ENCODE results near the gene TPD52L2.
A peak's percentile ranks its signal among the peaks of the same experiment; 100 is the strongest.
"Not testable (repeated sequence)": the region's sequence is repeated elsewhere in the genome, so short reads cannot be mapped to it uniquely, and the experiment has no call there.

TPD52L2 gene

DNA sequence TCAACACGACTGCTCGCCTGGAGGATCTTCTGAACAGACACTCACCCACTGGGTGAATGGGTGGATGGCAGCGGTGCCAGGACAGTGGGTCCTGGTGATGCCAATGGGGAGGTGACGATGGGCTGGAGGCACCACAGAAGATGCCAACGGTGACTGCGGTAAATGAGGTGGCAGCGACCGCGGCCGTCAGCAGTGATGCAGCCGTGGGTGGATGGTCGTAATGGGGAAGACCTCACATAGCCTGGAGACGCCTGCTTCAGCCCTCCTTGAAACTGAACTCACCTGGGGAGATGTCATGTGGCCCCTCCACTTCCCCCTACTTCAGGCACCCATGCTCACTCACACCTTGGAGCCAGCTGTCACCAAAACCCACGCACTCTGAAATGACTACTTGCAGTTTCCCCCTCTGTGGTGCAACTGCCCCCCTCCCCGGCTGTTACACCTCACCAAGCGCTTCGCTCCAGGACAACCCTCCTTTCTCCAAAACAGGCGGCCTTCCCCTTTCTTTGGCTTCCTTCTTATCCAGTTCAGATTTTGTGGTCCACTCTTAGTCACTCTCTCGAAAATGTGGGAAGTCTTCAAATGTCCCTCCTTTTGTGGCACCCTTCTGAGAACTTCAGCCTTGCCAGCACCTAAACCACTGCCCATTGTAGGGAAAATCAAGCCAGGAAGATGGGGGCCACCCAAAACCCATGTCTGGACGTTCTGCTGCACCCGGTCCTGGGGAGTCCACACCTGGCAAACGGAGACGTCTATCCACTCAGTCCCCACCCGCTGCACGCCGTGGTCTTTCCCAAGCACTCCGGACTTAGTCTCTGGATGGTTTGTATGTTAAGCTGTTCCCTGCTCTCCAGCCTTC is 14.2 kb upstream of the TPD52L2 start:
- no peak overlapping the region for H3K4me3 ChIP-seq (replicated peaks; ENCODE audit: low read depth, low read length)
- peak; percentile 76 for DNase-seq (ENCODE audit: extremely low read depth, insufficient read length)
- peaks cover 3% of the 10 kb centered on the region for H3K27me3 ChIP-seq (replicated peaks; ENCODE audit: control insufficient read depth, insufficient read depth, low read length)
- no peaks in the 10 kb centered on the region for H3K36me3 ChIP-seq (ENCODE audit: control insufficient read depth, insufficient read depth, low read length)
- TF ChIP-seq, protein P1, sequence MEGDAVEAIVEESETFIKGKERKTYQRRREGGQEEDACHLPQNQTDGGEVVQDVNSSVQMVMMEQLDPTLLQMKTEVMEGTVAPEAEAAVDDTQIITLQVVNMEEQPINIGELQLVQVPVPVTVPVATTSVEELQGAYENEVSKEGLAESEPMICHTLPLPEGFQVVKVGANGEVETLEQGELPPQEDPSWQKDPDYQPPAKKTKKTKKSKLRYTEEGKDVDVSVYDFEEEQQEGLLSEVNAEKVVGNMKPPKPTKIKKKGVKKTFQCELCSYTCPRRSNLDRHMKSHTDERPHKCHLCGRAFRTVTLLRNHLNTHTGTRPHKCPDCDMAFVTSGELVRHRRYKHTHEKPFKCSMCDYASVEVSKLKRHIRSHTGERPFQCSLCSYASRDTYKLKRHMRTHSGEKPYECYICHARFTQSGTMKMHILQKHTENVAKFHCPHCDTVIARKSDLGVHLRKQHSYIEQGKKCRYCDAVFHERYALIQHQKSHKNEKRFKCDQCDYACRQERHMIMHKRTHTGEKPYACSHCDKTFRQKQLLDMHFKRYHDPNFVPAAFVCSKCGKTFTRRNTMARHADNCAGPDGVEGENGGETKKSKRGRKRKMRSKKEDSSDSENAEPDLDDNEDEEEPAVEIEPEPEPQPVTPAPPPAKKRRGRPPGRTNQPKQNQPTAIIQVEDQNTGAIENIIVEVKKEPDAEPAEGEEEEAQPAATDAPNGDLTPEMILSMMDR (IDR thresholded peaks at IDR 0.05; ENCODE audit: insufficient read depth, low read length, poor library complexity, severe bottlenecking), result no peak

DNA sequence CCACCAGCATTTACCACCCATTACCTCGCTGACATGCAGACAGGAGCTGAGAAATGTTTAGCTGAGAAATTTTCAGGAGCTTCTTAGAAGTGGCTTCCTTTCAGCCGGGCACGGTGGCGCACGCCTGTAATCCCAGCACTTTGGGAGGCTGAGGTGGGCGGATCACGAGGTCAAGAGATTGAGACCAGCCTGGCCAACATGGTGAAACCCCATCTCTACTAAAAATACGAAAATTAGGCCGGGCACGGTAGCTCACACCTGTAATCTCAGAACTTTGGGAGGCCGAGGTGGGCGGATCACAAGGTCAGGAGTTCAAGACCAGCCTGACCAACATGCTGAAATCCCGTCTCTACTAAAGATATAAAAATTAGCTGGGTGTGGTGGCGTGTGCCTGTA is 13.5 kb upstream of the TPD52L2 start:
- H3K36me3 ChIP-seq (ENCODE audit: control insufficient read depth, insufficient read depth, low read length); H3K27me3 ChIP-seq (replicated peaks; ENCODE audit: control insufficient read depth, insufficient read depth, low read length); H3K4me3 ChIP-seq (replicated peaks; ENCODE audit: low read depth, low read length); DNase-seq (ENCODE audit: extremely low read depth, insufficient read length): not testable (repeated sequence)

DNA sequence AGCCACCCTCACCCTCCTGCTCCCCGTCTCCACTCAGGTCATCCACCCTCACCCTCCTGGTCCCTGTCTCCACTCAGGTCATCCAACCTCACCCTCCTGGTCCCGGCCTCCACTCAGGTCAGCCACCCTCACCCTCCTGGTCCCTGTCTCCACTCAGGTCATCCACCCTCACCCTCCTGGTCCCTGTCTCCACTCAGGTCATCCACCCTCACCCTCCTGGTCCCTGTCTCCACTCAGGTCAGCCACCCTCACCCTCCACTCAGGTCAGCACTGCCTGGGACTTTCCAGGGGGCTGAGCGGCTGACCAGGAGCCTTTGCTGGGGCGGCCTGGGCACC is 11.4 kb upstream of the TPD52L2 start:
- H3K4me3 ChIP-seq (replicated peaks; ENCODE audit: low read depth, low read length); H3K27me3 ChIP-seq (replicated peaks; ENCODE audit: control insufficient read depth, insufficient read depth, low read length); DNase-seq (ENCODE audit: extremely low read depth, insufficient read length); H3K36me3 ChIP-seq (ENCODE audit: control insufficient read depth, insufficient read depth, low read length): not testable (repeated sequence)

DNA sequence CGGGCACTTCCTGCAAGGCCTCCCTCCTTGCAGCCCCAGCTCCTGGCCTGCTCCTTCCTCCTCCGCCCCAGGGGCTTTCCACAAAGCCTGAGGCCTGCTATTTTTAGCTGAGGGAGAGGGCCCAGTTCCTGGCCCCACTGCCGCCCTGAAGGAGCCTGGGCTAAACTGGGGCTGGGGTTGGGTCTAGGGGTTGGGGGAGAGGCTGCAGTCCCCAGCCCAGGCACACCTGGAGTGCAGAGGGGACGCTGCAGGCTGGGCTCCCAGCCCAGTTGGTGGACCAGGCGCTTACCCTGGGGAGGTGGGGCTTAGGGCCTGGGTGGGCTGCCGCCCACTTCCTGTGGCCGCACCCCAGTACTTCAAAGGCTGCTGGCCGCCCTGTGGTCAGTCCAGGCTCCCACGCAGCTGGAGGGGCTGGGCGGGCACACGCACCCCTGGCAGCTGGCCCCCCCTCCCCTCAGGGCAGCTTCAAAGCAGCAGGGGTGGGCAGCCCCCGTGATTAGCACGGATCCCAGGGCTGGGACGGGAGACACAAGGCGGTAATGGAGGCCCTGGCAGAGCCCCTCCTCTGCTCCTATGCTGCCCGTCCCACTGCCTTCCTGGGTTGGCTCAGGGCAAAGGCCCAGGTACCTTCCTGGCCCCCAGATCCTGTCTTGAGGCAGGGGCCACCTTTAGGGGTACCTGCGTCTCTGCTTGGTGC is 10.9 kb upstream of the TPD52L2 start:
- peak; percentile 62 for DNase-seq (ENCODE audit: extremely low read depth, insufficient read length)
- Histone ChIP-seq H3K27me3 (replicated peaks; ENCODE audit: control insufficient read depth, insufficient read depth, low read length) (no peaks in the 10 kb centered on the region), H3K36me3 (ENCODE audit: control insufficient read depth, insufficient read depth, low read length) (no peaks in the 10 kb centered on the region), H3K4me3 (replicated peaks; ENCODE audit: low read depth, low read length) (no peak overlapping the region; the same call in 1 of the 2 replicates)
- TF ChIP-seq, protein P1 (IDR thresholded peaks at IDR 0.05; ENCODE audit: insufficient read depth, low read length, poor library complexity, severe bottlenecking), result no peak

DNA sequence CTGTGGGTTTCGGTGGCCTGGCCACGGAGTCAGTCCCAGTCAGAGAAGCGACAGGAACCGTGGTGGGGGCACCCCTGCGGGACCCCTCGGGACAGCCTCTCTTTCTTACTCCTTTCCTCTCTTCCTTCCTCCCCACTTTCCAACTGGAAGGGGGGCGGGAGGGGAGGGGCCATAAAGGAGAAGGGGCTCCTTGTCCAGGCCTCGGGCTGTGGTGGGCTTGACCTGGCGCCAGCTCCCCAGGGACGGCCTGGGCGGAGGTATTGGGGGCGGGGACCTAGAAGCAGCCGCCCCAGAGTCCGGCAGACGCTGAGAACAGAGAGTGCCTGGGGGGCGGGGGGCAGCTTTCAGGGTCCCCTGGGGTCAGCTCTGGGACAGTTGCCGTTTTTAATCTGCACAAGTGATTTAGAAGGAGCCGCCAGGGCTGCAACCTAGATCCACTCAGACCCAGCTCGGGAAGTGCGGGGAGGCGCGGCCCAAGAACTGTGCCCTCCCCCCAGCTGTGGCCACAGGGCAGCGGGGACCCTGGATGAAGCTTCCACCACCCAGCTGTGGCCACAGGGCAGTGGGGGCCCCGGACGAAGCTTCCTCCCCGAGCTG is 10.2 kb upstream of the TPD52L2 start:
- Histone ChIP-seq H3K27me3 (replicated peaks; ENCODE audit: control insufficient read depth, insufficient read depth, low read length) (no peaks in the 10 kb centered on the region), H3K36me3 (ENCODE audit: control insufficient read depth, insufficient read depth, low read length) (no peaks in the 10 kb centered on the region), H3K4me3 (replicated peaks; ENCODE audit: low read depth, low read length) (no peak overlapping the region)
- no peak for DNase-seq (ENCODE audit: extremely low read depth, insufficient read length)
- TF ChIP-seq, protein P1 (IDR thresholded peaks at IDR 0.05; ENCODE audit: insufficient read depth, low read length, poor library complexity, severe bottlenecking), result no peak

DNA sequence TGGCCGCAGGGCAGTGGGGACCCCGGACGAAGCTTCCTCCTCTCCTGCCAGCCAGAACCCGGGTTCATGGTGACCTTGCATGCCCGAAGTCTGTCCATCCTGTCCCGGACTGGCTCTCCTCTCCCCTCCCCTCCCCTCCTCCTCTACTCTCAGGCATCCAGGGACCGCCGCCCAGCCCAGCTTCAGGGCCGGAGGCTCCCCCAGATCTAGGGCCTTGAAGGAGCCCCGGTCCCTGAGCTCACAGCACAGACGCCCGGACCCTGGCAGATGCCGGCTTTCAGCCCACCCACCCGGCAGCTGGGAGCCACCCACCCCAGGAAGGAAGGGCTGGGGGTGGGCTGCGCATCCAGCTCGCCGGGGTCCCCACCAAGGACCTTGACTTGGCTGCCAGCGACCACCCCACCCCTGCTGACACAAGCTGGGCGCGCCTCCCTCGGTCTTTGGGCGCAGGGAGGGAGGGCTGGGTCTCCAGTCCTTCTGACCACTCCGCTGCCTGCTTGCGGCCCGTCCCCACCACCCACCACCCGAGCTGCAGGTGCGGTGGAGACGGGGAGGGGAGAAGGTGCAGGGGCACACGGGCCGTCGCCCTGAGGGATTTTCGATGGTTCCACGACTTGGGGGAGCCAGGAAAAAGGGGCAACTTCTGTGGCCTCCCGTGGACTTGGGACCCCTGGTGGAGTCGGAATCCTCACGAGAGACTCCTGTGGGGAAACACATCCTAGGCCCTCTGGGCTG is 9.5 kb upstream of the TPD52L2 start:
- no peaks in the 10 kb centered on the region for H3K27me3 ChIP-seq (replicated peaks; ENCODE audit: control insufficient read depth, insufficient read depth, low read length)
- no peak overlapping the region for H3K4me3 ChIP-seq (replicated peaks; ENCODE audit: low read depth, low read length)
- no peak for DNase-seq (ENCODE audit: extremely low read depth, insufficient read length)
- no peaks in the 10 kb centered on the region for H3K36me3 ChIP-seq (ENCODE audit: control insufficient read depth, insufficient read depth, low read length)
- TF ChIP-seq, protein P1 (IDR thresholded peaks at IDR 0.05; ENCODE audit: insufficient read depth, low read length, poor library complexity, severe bottlenecking), result no peak
